ENCODE results near the gene BMI1.

The BMI1 gene

DNA sequence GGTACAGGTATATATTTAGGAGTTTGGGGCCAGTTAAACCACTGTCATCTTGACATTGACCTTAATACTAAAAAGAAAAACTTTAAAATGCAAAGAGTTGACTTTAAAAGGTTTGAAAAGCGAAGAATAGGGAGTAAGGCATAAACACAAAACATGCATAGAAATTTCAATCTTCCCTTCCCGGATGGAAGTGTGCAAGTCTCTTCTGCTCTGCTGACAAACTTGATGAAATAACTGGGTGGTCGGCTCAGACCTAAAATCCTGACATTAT is 21.0 kb downstream of the BMI1 start:
- Histone ChIP-seq H3K36me3 (ENCODE audit: control insufficient read depth, insufficient read depth, low read length) (no peaks in the 10 kb centered on the region), H3K27me3 (replicated peaks; ENCODE audit: control insufficient read depth, insufficient read depth, low read length) (peaks cover 2% of the 10 kb centered on the region), H3K4me3 (replicated peaks; ENCODE audit: low read depth, low read length) (no peak overlapping the region)
- TF ChIP-seq, protein P1, sequence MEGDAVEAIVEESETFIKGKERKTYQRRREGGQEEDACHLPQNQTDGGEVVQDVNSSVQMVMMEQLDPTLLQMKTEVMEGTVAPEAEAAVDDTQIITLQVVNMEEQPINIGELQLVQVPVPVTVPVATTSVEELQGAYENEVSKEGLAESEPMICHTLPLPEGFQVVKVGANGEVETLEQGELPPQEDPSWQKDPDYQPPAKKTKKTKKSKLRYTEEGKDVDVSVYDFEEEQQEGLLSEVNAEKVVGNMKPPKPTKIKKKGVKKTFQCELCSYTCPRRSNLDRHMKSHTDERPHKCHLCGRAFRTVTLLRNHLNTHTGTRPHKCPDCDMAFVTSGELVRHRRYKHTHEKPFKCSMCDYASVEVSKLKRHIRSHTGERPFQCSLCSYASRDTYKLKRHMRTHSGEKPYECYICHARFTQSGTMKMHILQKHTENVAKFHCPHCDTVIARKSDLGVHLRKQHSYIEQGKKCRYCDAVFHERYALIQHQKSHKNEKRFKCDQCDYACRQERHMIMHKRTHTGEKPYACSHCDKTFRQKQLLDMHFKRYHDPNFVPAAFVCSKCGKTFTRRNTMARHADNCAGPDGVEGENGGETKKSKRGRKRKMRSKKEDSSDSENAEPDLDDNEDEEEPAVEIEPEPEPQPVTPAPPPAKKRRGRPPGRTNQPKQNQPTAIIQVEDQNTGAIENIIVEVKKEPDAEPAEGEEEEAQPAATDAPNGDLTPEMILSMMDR (IDR thresholded peaks at IDR 0.05; ENCODE audit: insufficient read depth, low read length, poor library complexity, severe bottlenecking): no peak
- DNase-seq (ENCODE audit: extremely low read depth, insufficient read length): no peak

DNA sequence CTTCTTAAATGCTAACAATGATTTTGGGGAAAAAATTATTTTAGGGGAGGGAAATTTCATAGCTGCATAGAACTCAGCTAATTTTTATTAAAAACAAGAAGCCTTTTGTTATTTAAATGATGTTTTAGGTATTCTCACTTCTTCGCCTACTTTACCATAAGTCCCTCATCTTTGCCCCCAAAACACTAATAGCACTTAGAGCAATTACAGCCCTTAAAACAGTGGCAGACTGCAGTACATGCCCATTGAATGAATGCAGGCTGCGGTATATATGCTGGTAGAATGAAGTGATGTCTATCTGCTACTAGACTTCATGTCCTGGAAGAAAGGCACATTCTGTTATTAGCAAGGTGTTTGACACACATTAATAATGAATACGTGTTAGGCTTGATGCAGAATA is 21.5 kb downstream of the BMI1 start:
- no peak overlapping the region for H3K4me3 ChIP-seq (replicated peaks; ENCODE audit: low read depth, low read length)
- DNase-seq (ENCODE audit: extremely low read depth, insufficient read length): no peak
- TF ChIP-seq, protein P1 (IDR thresholded peaks at IDR 0.05; ENCODE audit: insufficient read depth, low read length, poor library complexity, severe bottlenecking): no peak
- no peaks in the 10 kb centered on the region for H3K36me3 ChIP-seq (ENCODE audit: control insufficient read depth, insufficient read depth, low read length)
- H3K27me3 ChIP-seq (replicated peaks; ENCODE audit: control insufficient read depth, insufficient read depth, low read length): no peaks in the 10 kb centered on the region; the same call in none of the 2 replicates

DNA sequence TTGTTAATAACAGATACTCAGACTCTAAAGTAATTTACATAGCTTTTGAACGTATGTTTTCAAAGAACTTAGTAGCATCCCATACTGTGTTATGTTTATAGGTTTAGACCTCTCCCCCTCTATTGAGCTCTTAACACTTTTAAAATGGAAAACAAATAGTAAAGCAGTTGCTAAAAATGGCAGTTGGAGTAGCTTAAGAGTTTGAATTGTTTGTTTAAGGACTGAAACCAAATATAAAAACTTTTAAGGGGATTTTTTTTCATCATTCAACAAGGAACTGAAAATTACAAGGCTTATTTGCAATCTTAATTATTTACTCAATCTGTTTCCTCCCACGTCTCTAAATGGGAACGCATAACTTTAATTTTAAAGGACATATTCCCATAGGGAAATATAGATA is 22.8 kb downstream of the BMI1 start:
- H3K36me3 ChIP-seq (ENCODE audit: control insufficient read depth, insufficient read depth, low read length): no peaks in the 10 kb centered on the region
- H3K4me3 ChIP-seq (replicated peaks; ENCODE audit: low read depth, low read length): no peak overlapping the region
- no peak for DNase-seq (ENCODE audit: extremely low read depth, insufficient read length)
- no peaks in the 10 kb centered on the region; the same call in 1 of the 2 replicates for H3K27me3 ChIP-seq (replicated peaks; ENCODE audit: control insufficient read depth, insufficient read depth, low read length)
- TF ChIP-seq, protein P1 (IDR thresholded peaks at IDR 0.05; ENCODE audit: insufficient read depth, low read length, poor library complexity, severe bottlenecking): no peak

DNA sequence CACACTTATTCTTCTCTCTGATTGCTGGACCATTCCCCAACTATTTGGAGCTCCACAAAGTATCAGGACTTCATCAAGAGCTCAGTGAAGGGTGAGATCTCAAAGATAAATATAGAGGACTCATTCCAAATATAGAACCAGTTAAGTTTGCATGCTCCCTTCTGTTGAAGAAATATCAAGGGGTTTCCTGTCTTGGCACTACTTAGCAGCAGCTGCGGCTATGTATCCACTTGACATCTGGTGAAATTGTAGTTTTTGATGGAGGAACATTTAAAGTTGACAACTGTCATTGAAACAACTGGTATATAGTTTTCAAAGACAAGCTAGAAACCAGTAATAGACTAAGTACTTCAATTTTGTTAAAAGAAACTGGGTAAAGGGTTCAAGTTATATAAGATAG is 23.4 kb downstream of the BMI1 start:
- TF ChIP-seq, protein P1 (IDR thresholded peaks at IDR 0.05; ENCODE audit: insufficient read depth, low read length, poor library complexity, severe bottlenecking): no peak
- H3K27me3 ChIP-seq (replicated peaks; ENCODE audit: control insufficient read depth, insufficient read depth, low read length): no peaks in the 10 kb centered on the region; the same call in 1 of the 2 replicates
- H3K4me3 ChIP-seq (replicated peaks; ENCODE audit: low read depth, low read length): no peak overlapping the region

GRCh38 chr10:22344781-22345300 is 23.9 kb downstream of the BMI1 start:
- H3K27me3 ChIP-seq (replicated peaks; ENCODE audit: control insufficient read depth, insufficient read depth, low read length): no peaks in the 10 kb centered on the region; the same call in 1 of the 2 replicates
- no peaks in the 10 kb centered on the region for H3K36me3 ChIP-seq (ENCODE audit: control insufficient read depth, insufficient read depth, low read length)
- no peak overlapping the region for H3K4me3 ChIP-seq (replicated peaks; ENCODE audit: low read depth, low read length)
- no peak for DNase-seq (ENCODE audit: extremely low read depth, insufficient read length)
- TF ChIP-seq, protein P1 (IDR thresholded peaks at IDR 0.05; ENCODE audit: insufficient read depth, low read length, poor library complexity, severe bottlenecking): no peak

More for the DNA sequence above, 23.4 kb downstream of the BMI1 start:
- no peaks in the 10 kb centered on the region for H3K36me3 ChIP-seq (ENCODE audit: control insufficient read depth, insufficient read depth, low read length)
- no peak for DNase-seq (ENCODE audit: extremely low read depth, insufficient read length)
